A673 (cell line): ENCODE data around the gene CDON. TPM values are rescaled to one million over a fixed set of nuclear protein-coding genes. Genes with fewer than 3 reads are reported as not detected.
"Not testable (repeated sequence)": the region's sequence is repeated elsewhere in the genome, so short reads cannot be mapped to it uniquely, and the experiment has no call there.

Experiments
- BruUV-seq: library from RNA; stranded (reverse); fragments of 400-500 nt; replicated peaks from 2 replicates; lab custom pipeline; 2021; lab: Mats Ljungman, UMichigan
- CTCF ChIA-PET: fragments of 300-600 bp; sonication (Branson Sonifier 250); formaldehyde crosslinking; loops from one replicate; lab custom pipeline; 2022; ENCODE audit warnings: antibody characterized with exemption; lab: Charles Lee
- POLR2A ChIA-PET: fragments of 300-600 bp; sonication (Branson Sonifier 250); formaldehyde crosslinking; loops from one replicate; lab custom pipeline; 2022; ENCODE audit warnings: antibody characterized with exemption; ENCODE audit not compliant: low non-redundant PET; lab: Charles Lee
- DNase-seq: peaks from one replicate; pipeline ENCODE4 v3.0.0-alpha.2; 2015; ENCODE audit warnings: low spot score
- H3K27ac ChIP-seq: fragments of 200-600 bp; sonication (generic); 2 replicates; pipeline ENCODE4 v1.5.1; 2016; ENCODE audit warnings: mixed run types, low read depth, mild to moderate bottlenecking, mixed read lengths, antibody characterized with exemption, low read length; ENCODE audit not compliant: poor library complexity, severe bottlenecking
- H3K27me3 ChIP-seq: fragments of 200-600 bp; sonication (generic); replicated peaks from 2 replicates; pipeline ENCODE4 v1.6.1; 2017; ENCODE audit warnings: mixed run types, low read depth, mild to moderate bottlenecking, mixed read lengths, antibody characterized with exemption, low read length; ENCODE audit not compliant: insufficient read depth, poor library complexity
- H3K36me3 ChIP-seq: fragments of 200-600 bp; sonication (generic); 2 replicates; pipeline ENCODE4 v1.6.1; 2016; ENCODE audit warnings: mixed run types, mild to moderate bottlenecking, mixed read lengths, antibody characterized with exemption, low read length; ENCODE audit not compliant: insufficient read depth, poor library complexity, severe bottlenecking
- H3K4me1 ChIP-seq: fragments of 200-600 bp; sonication (generic); 2 replicates; pipeline ENCODE4 v1.6.1; 2017; ENCODE audit warnings: mixed run types, mild to moderate bottlenecking, mixed read lengths, antibody characterized with exemption, low read length; ENCODE audit not compliant: insufficient read depth, poor library complexity, severe bottlenecking
- H3K4me3 ChIP-seq: fragments of 200-600 bp; sonication (generic); 2 replicates; pipeline ENCODE4 v1.5.1; 2016; ENCODE audit warnings: low read depth, mixed run types, mild to moderate bottlenecking, mixed read lengths, low read length; ENCODE audit not compliant: poor library complexity, severe bottlenecking
- H3K9me3 ChIP-seq: fragments of 200-600 bp; sonication (generic); 2 replicates; pipeline ENCODE4 v1.6.1; 2016; ENCODE audit warnings: mixed run types, low read depth, mild to moderate bottlenecking, mixed read lengths, antibody characterized with exemption, low read length; ENCODE audit not compliant: poor library complexity, severe bottlenecking
- CTCF ChIP-seq: fragments of 300-800, 200-600 bp; sonication (generic); conservative IDR thresholded peaks from 2 replicates; pipeline ENCODE4 v1.5.1; 2017; ENCODE audit warnings: low read depth, mild to moderate bottlenecking, antibody characterized with exemption, low read length, moderate library complexity, mixed read lengths
- EZH2 ChIP-seq: fragments of 200-600 bp; sonication (generic); IDR thresholded peaks from 2 replicates; pipeline ENCODE4 v1.6.1; 2017; ENCODE audit warnings: borderline replicate concordance, low read depth, mild to moderate bottlenecking, mixed read lengths, antibody characterized with exemption, low read length; ENCODE audit not compliant: poor library complexity, severe bottlenecking
- intact Hi-C: fragments of 100-400 bp; cut with micrococcal nuclease; formaldehyde crosslinking; loops from one replicate; pipeline ENCODE4 v1.10.0; 2022; ENCODE audit not compliant: unreplicated experiment
- total RNA-seq: library from RNA; stranded (reverse); gene quantifications from 2 replicates; pipeline ENCODE4 v1.2.3, GENCODE V29; 2021

Gene CDON
- total RNA-seq, 1 experiment from 2014 or later = 25.3 TPM

GRCh38 chr11:126029237-126029636 is 33.4 kb downstream of the CDON start:
- Histone ChIP-seq H3K27me3 (no peaks in the 10 kb centered on the region), H3K4me3 (no peak overlapping the region), H3K9me3 (no peaks in the 10 kb centered on the region), H3K27ac (no peak overlapping the region), H3K36me3 (no peaks in the 10 kb centered on the region), H3K4me1 (peaks cover 11% of the 10 kb centered on the region)
- BruUV-seq = no TSS peak
- ChIA-PET POLR2A (no interaction called here), CTCF (no interaction called here)
- intact Hi-C loops = no loop called here
- no peak for DNase-seq
- TF ChIP-seq CTCF (no peak), EZH2 (no peak)

GRCh38 chr11:126028534-126028933 is 34.1 kb downstream of the CDON start:
- intact Hi-C loops, BruUV-seq, H3K4me1 ChIP-seq, CTCF ChIA-PET, H3K4me3 ChIP-seq, H3K9me3 ChIP-seq, DNase-seq, H3K27me3 ChIP-seq, H3K36me3 ChIP-seq, H3K27ac ChIP-seq, POLR2A ChIA-PET: not testable (repeated sequence)

GRCh38 chr11:126026579-126026978 is 36.1 kb downstream of the CDON start:
- intact Hi-C loops = no loop called here
- no TSS peak for BruUV-seq
- ChIA-PET CTCF (no interaction called here), POLR2A (no interaction called here)
- Histone ChIP-seq H3K4me3 (no peak overlapping the region), H3K36me3 (no peaks in the 10 kb centered on the region), H3K4me1 (no peaks in the 10 kb centered on the region), H3K9me3 (no peaks in the 10 kb centered on the region), H3K27ac (no peak overlapping the region), H3K27me3 (no peaks in the 10 kb centered on the region)
- DNase-seq = no peak
- TF ChIP-seq CTCF (no peak), EZH2 (no peak)

GRCh38 chr11:126025822-126026221 is 36.8 kb downstream of the CDON start:
- no TSS peak for BruUV-seq
- CTCF ChIA-PET = no interaction called here
- intact Hi-C loops = no loop called here
- no peak for TF ChIP-seq EZH2
- no peak for TF ChIP-seq CTCF
- Histone ChIP-seq H3K27ac (no peak overlapping the region), H3K27me3 (no peaks in the 10 kb centered on the region), H3K36me3 (no peaks in the 10 kb centered on the region), H3K4me3 (no peak overlapping the region), H3K9me3 (no peaks in the 10 kb centered on the region), H3K4me1 (no peaks in the 10 kb centered on the region)
- no peak for DNase-seq
- POLR2A ChIA-PET = no interaction called here
